Ascending aorta (tissue), 2 donors: ENCODE data around the gene UCP2. TPM values are rescaled to one million over a fixed set of nuclear protein-coding genes. Genes with fewer than 3 reads are reported as not detected.

Source experiments
- DNase-seq, 2 donors: peaks; one replicate each; pipeline ENCODE4 v3.0.0-alpha.2; 2019; ENCODE audit warnings: low spot score in 2 of 2
- H3K27ac ChIP-seq, 2 donors: fragments of 200-600 bp; sonication (generic); one replicate each; pipeline ENCODE4 v1.5.1; 2016 to 2017; ENCODE audit warnings: mild to moderate bottlenecking in 1 of 2
- H3K27me3 ChIP-seq: fragments of 200-600 bp; sonication (generic); one replicate; pipeline ENCODE4 v1.5.1; 2017
- H3K36me3 ChIP-seq, 2 donors: fragments of 200-600 bp; sonication (generic); one replicate each; pipeline ENCODE4 v1.5.1; 2016
- H3K4me1 ChIP-seq, 2 donors: fragments of 200-600 bp; sonication (generic); one replicate each; pipeline ENCODE4 v1.5.1; 2016 to 2017; ENCODE audit warnings: mild to moderate bottlenecking in 1 of 2
- H3K4me3 ChIP-seq, 2 donors: fragments of 200-600 bp; sonication (generic); one replicate each; pipeline ENCODE4 v1.5.1; 2016 to 2017; ENCODE audit warnings: mild to moderate bottlenecking in 1 of 2
- H3K9me3 ChIP-seq, 2 donors: fragments of 200-600 bp; sonication (generic); one replicate each; pipeline ENCODE4 v1.5.1; 2016
- intact Hi-C: fragments of 100-400 bp; cut with DNase I; formaldehyde crosslinking; loops from one replicate; pipeline ENCODE4 v1.15.1; 2023
- total RNA-seq: library from RNA; depleted of rRNA; stranded (reverse); fragments of >200 nt; gene quantifications from one replicate; pipeline ENCODE4 v1.1.0, GENCODE V29; 2016
- TF ChIP-seq, protein P1 (sequence below), 3 experiments: fragments of 200-600 bp in 2 of 3; fragments of 450-650 bp in 1 of 3; sonication (generic) in 2 of 3; IDR thresholded peaks; one replicate each; pipeline ENCODE4 v1.5.1; 2016 to 2019; ENCODE audit warnings: antibody characterized with exemption in 3 of 3, mild to moderate bottlenecking in 1 of 3, moderate library complexity in 1 of 3

The UCP2 gene
- total RNA-seq, 1 donor from 2014 or later, result 2.7 TPM

GRCh38 chr11:74018331-74019005 is 35.8 kb upstream of the UCP2 start:
- Histone ChIP-seq H3K4me1 (peaks cover 4 to 15% of the 10 kb centered on the region in 2 donors), H3K27ac (peak overlapping the region; percentile 73 to 80), H3K27me3 (no peaks in the 10 kb centered on the region), H3K36me3 (peaks cover 0 to 16% of the 10 kb centered on the region in 2 donors), H3K9me3 (no peaks in the 10 kb centered on the region), H3K4me3 (no peak overlapping the region)
- TF ChIP-seq, protein P1, sequence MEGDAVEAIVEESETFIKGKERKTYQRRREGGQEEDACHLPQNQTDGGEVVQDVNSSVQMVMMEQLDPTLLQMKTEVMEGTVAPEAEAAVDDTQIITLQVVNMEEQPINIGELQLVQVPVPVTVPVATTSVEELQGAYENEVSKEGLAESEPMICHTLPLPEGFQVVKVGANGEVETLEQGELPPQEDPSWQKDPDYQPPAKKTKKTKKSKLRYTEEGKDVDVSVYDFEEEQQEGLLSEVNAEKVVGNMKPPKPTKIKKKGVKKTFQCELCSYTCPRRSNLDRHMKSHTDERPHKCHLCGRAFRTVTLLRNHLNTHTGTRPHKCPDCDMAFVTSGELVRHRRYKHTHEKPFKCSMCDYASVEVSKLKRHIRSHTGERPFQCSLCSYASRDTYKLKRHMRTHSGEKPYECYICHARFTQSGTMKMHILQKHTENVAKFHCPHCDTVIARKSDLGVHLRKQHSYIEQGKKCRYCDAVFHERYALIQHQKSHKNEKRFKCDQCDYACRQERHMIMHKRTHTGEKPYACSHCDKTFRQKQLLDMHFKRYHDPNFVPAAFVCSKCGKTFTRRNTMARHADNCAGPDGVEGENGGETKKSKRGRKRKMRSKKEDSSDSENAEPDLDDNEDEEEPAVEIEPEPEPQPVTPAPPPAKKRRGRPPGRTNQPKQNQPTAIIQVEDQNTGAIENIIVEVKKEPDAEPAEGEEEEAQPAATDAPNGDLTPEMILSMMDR (IDR thresholded peaks at IDR 0.05), result no peak
- peak; percentile 75 to 95 for DNase-seq
- intact Hi-C loops, result no loop called here

GRCh38 chr11:74017631-74018030 is 35.0 kb upstream of the UCP2 start:
- no peak for DNase-seq
- H3K27ac ChIP-seq, result peak overlapping the region; percentile 73 to 80
- peaks cover 4 to 15% of the 10 kb centered on the region in 2 donors for H3K4me1 ChIP-seq
- H3K36me3 ChIP-seq, result peaks cover 5 to 16% of the 10 kb centered on the region in 2 donors
- intact Hi-C loops, result no loop called here
- H3K9me3 ChIP-seq, result no peaks in the 10 kb centered on the region
- no peaks in the 10 kb centered on the region for H3K27me3 ChIP-seq
- no peak overlapping the region for H3K4me3 ChIP-seq
- TF ChIP-seq, protein P1 (IDR thresholded peaks at IDR 0.05), result no peak

- Histone ChIP-seq H3K36me3 (peaks cover 5 to 16% of the 10 kb centered on the region in 2 donors), H3K27ac (no peak overlapping the region)
Measured at GRCh38 chr11:74015919-74016684, 33.5 kb upstream of the UCP2 start.

GRCh38 chr11:74014880-74015279 is 32.2 kb upstream of the UCP2 start:
- intact Hi-C loops, result no loop called here
- TF ChIP-seq, protein P1 (IDR thresholded peaks at IDR 0.05), result no peak
- Histone ChIP-seq H3K4me3 (no peak overlapping the region), H3K27me3 (no peaks in the 10 kb centered on the region), H3K9me3 (no peaks in the 10 kb centered on the region), H3K36me3 (peaks cover 5 to 16% of the 10 kb centered on the region in 2 donors), H3K4me1 (peaks cover 4 to 15% of the 10 kb centered on the region in 2 donors), H3K27ac (no peak overlapping the region)
- no peak for DNase-seq

More at GRCh38 chr11:74015919-74016684, 33.5 kb upstream of the UCP2 start:
- no peaks in the 10 kb centered on the region for H3K9me3 ChIP-seq
- intact Hi-C loops, result no loop called here
- DNase-seq, result no peak
- H3K4me3 ChIP-seq, result no peak overlapping the region
- H3K27me3 ChIP-seq, result no peaks in the 10 kb centered on the region
- peaks cover 4 to 15% of the 10 kb centered on the region in 2 donors for H3K4me1 ChIP-seq
- TF ChIP-seq, protein P1 (IDR thresholded peaks at IDR 0.05), result no peak

GRCh38 chr11:74013141-74013540 is 30.5 kb upstream of the UCP2 start:
- intact Hi-C loops, result no loop called here
- H3K9me3 ChIP-seq, result no peaks in the 10 kb centered on the region
- H3K36me3 ChIP-seq, result peaks cover 5 to 16% of the 10 kb centered on the region in 2 donors
- H3K27ac ChIP-seq, result no peak overlapping the region
- TF ChIP-seq, protein P1 (IDR thresholded peaks at IDR 0.05), result no peak
- no peak for DNase-seq
- peaks cover 2 to 4% of the 10 kb centered on the region in 2 donors for H3K4me1 ChIP-seq
- no peaks in the 10 kb centered on the region for H3K27me3 ChIP-seq
- no peak overlapping the region for H3K4me3 ChIP-seq
